Panc1 (cell line): ENCODE measurements around the gene CLUH.

Experiments used
- CTCF ChIP-seq: fragments of 450-650 bp; IDR thresholded peaks from 2 replicates; pipeline ENCODE4 v1.5.1; 2017; ENCODE audit warnings: mild to moderate bottlenecking
- TF ChIP-seq, protein P1 (sequence below), 2 experiments: IDR thresholded peaks; 2 replicates each; pipeline ENCODE4 v1.6.1; 2011 to 2012; ENCODE audit warnings: low read depth in 2 of 2, control low read depth in 1 of 2, low read length in 1 of 2, mild to moderate bottlenecking in 1 of 2, moderate library complexity in 1 of 2; ENCODE audit not compliant: insufficient read depth in 1 of 2

- TF ChIP-seq CTCF = no peak
- TF ChIP-seq, protein P1, sequence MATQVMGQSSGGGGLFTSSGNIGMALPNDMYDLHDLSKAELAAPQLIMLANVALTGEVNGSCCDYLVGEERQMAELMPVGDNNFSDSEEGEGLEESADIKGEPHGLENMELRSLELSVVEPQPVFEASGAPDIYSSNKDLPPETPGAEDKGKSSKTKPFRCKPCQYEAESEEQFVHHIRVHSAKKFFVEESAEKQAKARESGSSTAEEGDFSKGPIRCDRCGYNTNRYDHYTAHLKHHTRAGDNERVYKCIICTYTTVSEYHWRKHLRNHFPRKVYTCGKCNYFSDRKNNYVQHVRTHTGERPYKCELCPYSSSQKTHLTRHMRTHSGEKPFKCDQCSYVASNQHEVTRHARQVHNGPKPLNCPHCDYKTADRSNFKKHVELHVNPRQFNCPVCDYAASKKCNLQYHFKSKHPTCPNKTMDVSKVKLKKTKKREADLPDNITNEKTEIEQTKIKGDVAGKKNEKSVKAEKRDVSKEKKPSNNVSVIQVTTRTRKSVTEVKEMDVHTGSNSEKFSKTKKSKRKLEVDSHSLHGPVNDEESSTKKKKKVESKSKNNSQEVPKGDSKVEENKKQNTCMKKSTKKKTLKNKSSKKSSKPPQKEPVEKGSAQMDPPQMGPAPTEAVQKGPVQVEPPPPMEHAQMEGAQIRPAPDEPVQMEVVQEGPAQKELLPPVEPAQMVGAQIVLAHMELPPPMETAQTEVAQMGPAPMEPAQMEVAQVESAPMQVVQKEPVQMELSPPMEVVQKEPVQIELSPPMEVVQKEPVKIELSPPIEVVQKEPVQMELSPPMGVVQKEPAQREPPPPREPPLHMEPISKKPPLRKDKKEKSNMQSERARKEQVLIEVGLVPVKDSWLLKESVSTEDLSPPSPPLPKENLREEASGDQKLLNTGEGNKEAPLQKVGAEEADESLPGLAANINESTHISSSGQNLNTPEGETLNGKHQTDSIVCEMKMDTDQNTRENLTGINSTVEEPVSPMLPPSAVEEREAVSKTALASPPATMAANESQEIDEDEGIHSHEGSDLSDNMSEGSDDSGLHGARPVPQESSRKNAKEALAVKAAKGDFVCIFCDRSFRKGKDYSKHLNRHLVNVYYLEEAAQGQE (IDR thresholded peaks at IDR 0.05; ENCODE audit: insufficient read depth in 1 of 2, low read depth in 2 of 2, low read length in 1 of 2) = no peak
Observed at GRCh38 chr17:2681650-2682049, 29.9 kb downstream of the CLUH start.
